HepG2 (cell line): ENCODE measurements around the gene GLCE. TPM values are rescaled to one million over a fixed set of nuclear protein-coding genes. Genes with fewer than 3 reads are reported as not detected.
"Not testable (repeated sequence)": the region's sequence is repeated elsewhere in the genome, so short reads cannot be mapped to it uniquely, and the experiment has no call there.

Experiments
- ATAC-seq: fragments of 200-7000 bp; cut with Tn5 transposase; 3 replicates; pipeline ENCODE4 v1.9.1; 2020; ENCODE audit warnings: mild to moderate bottlenecking, moderate library complexity
- BruUV-seq: library from RNA; stranded (reverse); fragments of 400-500 nt; replicated peaks from 2 replicates; lab custom pipeline; 2021; lab: Mats Ljungman, UMichigan
- CTCF ChIA-PET: fragments of 300-600 bp; formaldehyde crosslinking; extraction: SDS; loops from one replicate; lab custom pipeline; 2021; ENCODE audit warnings: low total read pairs, inconsistent platforms, low intra/inter-chr PET ratio; lab: Yijun Ruan, JAX
- POLR2A ChIA-PET: fragments of 350-600 bp; sonication (Branson Sonifier 250); formaldehyde crosslinking; loops from one replicate; lab custom pipeline; 2020; ENCODE audit warnings: antibody characterized with exemption, inconsistent platforms; lab: Yijun Ruan, JAX
- DNase-seq: peaks from one replicate; pipeline ENCODE4 v3.0.0-alpha.2; 2015; ENCODE audit warnings: low spot score
- FAIRE-seq: peaks from 3 replicates; lab custom pipeline; 2011; peaks lifted over from hg19 to GRCh38; lab: Jason Lieb, UNC
- H2AFZ ChIP-seq: one replicate; pipeline ENCODE4 v1.6.1; 2011; ENCODE audit warnings: low read length, inconsistent platforms
- H3K27ac ChIP-seq: fragments of 300-600 bp; 3 replicates; pipeline ENCODE4 v1.8.0; 2011; ENCODE audit warnings: mixed run types, mild to moderate bottlenecking, mixed read lengths, low read length, inconsistent platforms; ENCODE audit not compliant: insufficient read depth; ENCODE audit errors: extremely low read length
- H3K27me3 ChIP-seq, 2 experiments: fragments of 200-600 bp in 1 of 2; 2 replicates in 1 of 2; 3 replicates in 1 of 2; pipeline versions ENCODE4 v1.6.0 to v1.8.0; 2011; ENCODE audit warnings: low read length in 2 of 2, mild to moderate bottlenecking in 2 of 2, moderate library complexity in 2 of 2, inconsistent platforms in 1 of 2; ENCODE audit not compliant: insufficient read depth in 2 of 2, control insufficient read depth in 1 of 2
- H3K36me3 ChIP-seq, 2 experiments: fragments of 200-600 bp in 1 of 2; replicated peaks in 1 of 2; 2 replicates in 1 of 2; 3 replicates in 1 of 2; pipeline versions ENCODE4 v1.5.1 to v1.8.0; 2011; ENCODE audit warnings: low read length in 2 of 2, inconsistent platforms in 1 of 2; ENCODE audit not compliant: insufficient read depth in 2 of 2, control insufficient read depth in 1 of 2
- H3K4me1 ChIP-seq: 2 replicates; pipeline ENCODE4 v1.5.1; 2012; ENCODE audit warnings: low read length, inconsistent platforms; ENCODE audit not compliant: insufficient read depth
- H3K4me2 ChIP-seq: 2 replicates; pipeline ENCODE4 v1.6.0; 2011; ENCODE audit warnings: low read depth, low read length, inconsistent platforms
- H3K4me3 ChIP-seq, 3 experiments: fragments of 200-600 bp in 1 of 3; sonication (generic), shearing (Covaris generic) in 1 of 3; replicated peaks in 1 of 3; 2 replicates each; pipeline ENCODE4 v1.5.1; 2011 to 2016; ENCODE audit warnings: low read length in 3 of 3, inconsistent platforms in 2 of 3, low read depth in 2 of 3, mild to moderate bottlenecking in 2 of 3, control low read depth in 1 of 3, mixed read lengths in 1 of 3; ENCODE audit not compliant: insufficient read depth in 1 of 3
- H3K79me2 ChIP-seq: one replicate; pipeline ENCODE4 v1.6.1; 2011; ENCODE audit warnings: low read length, inconsistent platforms; ENCODE audit not compliant: insufficient read depth
- H3K9ac ChIP-seq: 2 replicates; pipeline ENCODE4 v1.6.0; 2011; ENCODE audit warnings: mild to moderate bottlenecking, low read depth, low read length, inconsistent platforms; ENCODE audit not compliant: insufficient read depth
- H3K9me3 ChIP-seq: 2 replicates; pipeline ENCODE4 v1.5.1; 2012; ENCODE audit warnings: mild to moderate bottlenecking, low read length
- H4K20me1 ChIP-seq: 2 replicates; pipeline ENCODE4 v1.6.0; 2011; ENCODE audit warnings: inconsistent platforms, mild to moderate bottlenecking, low read length, moderate library complexity; ENCODE audit not compliant: insufficient read depth
- ARNT ChIP-seq: fragments of 450-650 bp; IDR thresholded peaks from 2 replicates; pipeline ENCODE4 v1.6.1; 2017
- BRF2 ChIP-seq: sonication (generic); formaldehyde crosslinking; IDR thresholded peaks from 2 replicates; pipeline ENCODE4 v1.8.1; 2022; ENCODE audit warnings: mild to moderate bottlenecking, missing genetic modification reagents
- CEBPG ChIP-seq: IDR thresholded peaks from 2 replicates; pipeline ENCODE4 v1.6.1; 2016
- HDAC6 ChIP-seq: fragments of 200-600 bp; sonication (generic); IDR thresholded peaks from 2 replicates; pipeline ENCODE4 v1.7.0; 2017; ENCODE audit warnings: mild to moderate bottlenecking, antibody characterized with exemption, low read length, low read depth
- NFE2 ChIP-seq: sonication (generic); formaldehyde crosslinking; IDR thresholded peaks from 2 replicates; pipeline ENCODE4 v1.4.0; 2020; ENCODE audit warnings: missing genetic modification reagents
- POLR2A ChIP-seq, 2 experiments: IDR thresholded peaks; 2 replicates each; pipeline ENCODE4 v1.6.1; 2011; ENCODE audit warnings: low read depth in 2 of 2, low read length in 2 of 2, mild to moderate bottlenecking in 1 of 2, moderate library complexity in 1 of 2; ENCODE audit not compliant: insufficient read depth in 1 of 2
- RFX1 ChIP-seq: fragments of 450-650 bp; IDR thresholded peaks from 2 replicates; pipeline ENCODE4 v1.6.1; 2017
- RFX5 ChIP-seq: IDR thresholded peaks from 2 replicates; pipeline ENCODE4 v1.6.1; 2011; ENCODE audit warnings: low read depth, low read length, improper control_type of control experiment
- TEAD2 ChIP-seq: sonication (generic); formaldehyde crosslinking; IDR thresholded peaks from 2 replicates; pipeline ENCODE4 v1.9.0; 2021; ENCODE audit warnings: missing genetic modification reagents
- ZFP90 ChIP-seq: sonication (generic); formaldehyde crosslinking; IDR thresholded peaks from 2 replicates; pipeline ENCODE4 v1.8.0; 2022; ENCODE audit warnings: missing genetic modification reagents, mild to moderate bottlenecking, inconsistent platforms, borderline replicate concordance
- ZNF180 ChIP-seq: sonication (generic); formaldehyde crosslinking; IDR thresholded peaks from 2 replicates; pipeline ENCODE4 v1.4.0; 2020; ENCODE audit warnings: low read depth, missing genetic modification reagents, borderline replicate concordance
- ZNF337 ChIP-seq: sonication (generic); formaldehyde crosslinking; IDR thresholded peaks from 2 replicates; pipeline ENCODE4 v1.5.1; 2020; ENCODE audit warnings: missing genetic modification reagents, low read depth, mild to moderate bottlenecking, borderline replicate concordance
- ZNF362 ChIP-seq: sonication (generic); formaldehyde crosslinking; IDR thresholded peaks from 2 replicates; pipeline ENCODE4 v1.4.0; 2020; ENCODE audit warnings: missing genetic modification reagents, mild to moderate bottlenecking, borderline replicate concordance
- ZNF564 ChIP-seq: sonication (generic); formaldehyde crosslinking; IDR thresholded peaks from 2 replicates; pipeline ENCODE4 v1.8.1; 2023; ENCODE audit warnings: mild to moderate bottlenecking, missing genetic modification reagents
- ZNF7 ChIP-seq: IDR thresholded peaks from 2 replicates; pipeline ENCODE4 v1.6.1; 2016; ENCODE audit warnings: missing biosample characterization, missing genetic modification reagents
- ZNF766 ChIP-seq: sonication (generic); formaldehyde crosslinking; IDR thresholded peaks from 2 replicates; pipeline ENCODE4 v1.5.0; 2020; ENCODE audit warnings: missing genetic modification reagents, borderline replicate concordance
- ZNF879 ChIP-seq: sonication (generic); formaldehyde crosslinking; IDR thresholded peaks from 2 replicates; pipeline ENCODE4 v1.8.1; 2023; ENCODE audit warnings: missing genetic modification reagents
- ZSCAN5A ChIP-seq: sonication (generic); formaldehyde crosslinking; IDR thresholded peaks from 2 replicates; pipeline ENCODE4 v1.8.0; 2022; ENCODE audit warnings: mild to moderate bottlenecking, missing genetic modification reagents, borderline replicate concordance
- whole genome bisulfite sequencing: methylation state at CpG from one replicate; pipeline ENCODE4 v1.1.6; 2017; ENCODE audit warnings: low lambda C conversion rate; 5-methylcytosine and 5-hydroxymethylcytosine counted together
- in situ Hi-C: cut with HindIII; loops from 2 replicates; pipeline ENCODE4 v1.10.0; 2017; ENCODE audit warnings: low pct_unique_long_range_greater_than_20kb; ENCODE audit not compliant: extremely low pct_ligation_motif_present
- intact Hi-C: fragments of 100-400 bp; cut with micrococcal nuclease; formaldehyde crosslinking; loops from one replicate; pipeline ENCODE4 v1.10.0; 2022; ENCODE audit not compliant: unreplicated experiment
- polyA plus RNA-seq, 8 experiments: library from polyadenylated mRNA; depleted of rRNA in 3 of 8; stranded (reverse) in 7 of 8; unstranded in 1 of 8; fragments of >200 nt; fragmentation: Illumina TruSeq in 4 of 8; extraction: Trizol in 4 of 8; gene quantifications; 2 replicates each; pipeline versions ENCODE4 v1.2.1 to v1.2.3, GENCODE V29; 2011 to 2016; ENCODE audit warnings: low read depth in 4 of 8, missing spikeins in 1 of 8, mixed read lengths in 1 of 8; ENCODE audit not compliant: insufficient read depth in 1 of 8
- total RNA-seq, 5 experiments: library from RNA; depleted of rRNA; stranded (reverse); fragments of >200 nt; fragmentation: Illumina TruSeq; extraction: Trizol; gene quantifications; 2 replicates each; pipeline ENCODE4 v1.2.3, GENCODE V29; 2016; ENCODE audit warnings: low read depth in 1 of 5

The GLCE gene
- total and polyA plus RNA-seq, 2 of the 13 experiments (the other 11 are each of a cell fraction or from before 2014, with no cell fraction given): 12.9 to 23.4 TPM

- 69% methylated on average over 2 of the region's 2 CpGs for WGBS
- H4K20me1 ChIP-seq: no peaks in the 10 kb centered on the region
- no peaks in the 10 kb centered on the region for H3K79me2 ChIP-seq
- H3K4me2 ChIP-seq: no peak overlapping the region
- ATAC-seq (no peak), DNase-seq (no peak), FAIRE-seq (no peak)
- peaks cover 21% of the 10 kb centered on the region for H3K4me1 ChIP-seq
- H3K9me3 ChIP-seq: no peaks in the 10 kb centered on the region
- no peak overlapping the region for H3K4me3 ChIP-seq
- BruUV-seq: no TSS peak
- H3K36me3 ChIP-seq: no peaks in the 10 kb centered on the region
- peaks cover 0 to 3% of the 10 kb centered on the region in 2 experiments; a peak in 2 of 5 replicates for H3K27me3 ChIP-seq
- no peak overlapping the region for H3K9ac ChIP-seq
- H2AFZ ChIP-seq: no peak overlapping the region
- no peak for TF ChIP-seq ZNF337 (CRISPR knock-in tag)
- no peak for TF ChIP-seq ZFP90 (CRISPR knock-in tag)
- no peak for TF ChIP-seq RFX5
- TF ChIP-seq ZSCAN5A: no peak
- no peak for TF ChIP-seq RFX1
- TF ChIP-seq ZNF766 (CRISPR knock-in tag): no peak
- no peak for TF ChIP-seq BRF2
- no peak for TF ChIP-seq ZNF362 (CRISPR knock-in tag)
- TF ChIP-seq ZNF879: no peak
- TF ChIP-seq HDAC6: no peak
- no peak for TF ChIP-seq ZNF564 (CRISPR knock-in tag)
- no peak for TF ChIP-seq ZNF180 (CRISPR knock-in tag)
- TF ChIP-seq ZNF7 (CRISPR knock-in tag): no peak
- TF ChIP-seq CEBPG (CRISPR knock-in tag): no peak
- no peak for TF ChIP-seq ARNT
- no peak for TF ChIP-seq NFE2 (CRISPR knock-in tag)
- TF ChIP-seq TEAD2: no peak
- no peak for TF ChIP-seq POLR2A (IDR thresholded peaks at IDR 0.05; ENCODE audit: insufficient read depth in 1 of 2, low read depth in 2 of 2, low read length in 2 of 2)
- ChIA-PET CTCF (no interaction called here), POLR2A (no interaction called here)
- in situ Hi-C loops: no loop called here
- intact Hi-C loops: no loop called here
- no peak overlapping the region for H3K27ac ChIP-seq
These were observed 7.4 kb upstream of the GLCE start for GRCh38 chr15:69153046-69153445.

GRCh38 chr15:69153587-69153986, 6.8 kb upstream of the GLCE start:
- POLR2A ChIA-PET, H3K27ac ChIP-seq, H3K79me2 ChIP-seq, DNase-seq, H3K27me3 ChIP-seq, ATAC-seq, FAIRE-seq, H3K4me3 ChIP-seq, H3K9me3 ChIP-seq, CTCF ChIA-PET, H4K20me1 ChIP-seq, intact Hi-C loops, H3K36me3 ChIP-seq, in situ Hi-C loops, BruUV-seq, H2AFZ ChIP-seq, H3K9ac ChIP-seq, H3K4me2 ChIP-seq: not testable (repeated sequence)
- peaks cover 21% of the 10 kb centered on the region for H3K4me1 ChIP-seq
- WGBS: 88% methylated on average over 2 of the region's 2 CpGs
